Parathyroid adenoma (tissue), 2 donors: ENCODE measurements around the gene INPPL1.
"Not testable (repeated sequence)": the region's sequence is repeated elsewhere in the genome, so short reads cannot be mapped to it uniquely, and the experiment has no call there.

Experiments
- H2AFZ ChIP-seq: fragments of 300-600 bp; sonication (generic); one replicate; pipeline ENCODE4 v1.7.0; 2017; ENCODE audit warnings: antibody characterized with exemption, mild to moderate bottlenecking
- H3K27ac ChIP-seq: fragments of 300-600 bp; sonication (generic); one replicate; pipeline ENCODE4 v1.7.0; 2017
- H3K27me3 ChIP-seq: fragments of 300-600 bp; sonication (generic); one replicate; pipeline ENCODE4 v1.7.0; 2017; ENCODE audit warnings: low read length; ENCODE audit not compliant: control insufficient read depth, insufficient read depth
- H3K36me3 ChIP-seq: fragments of 300-600 bp; sonication (generic); one replicate; pipeline ENCODE4 v1.7.0; 2017; ENCODE audit warnings: low read length; ENCODE audit not compliant: control insufficient read depth, insufficient read depth
- H3K4me1 ChIP-seq: fragments of 300-600 bp; sonication (generic); one replicate; pipeline ENCODE4 v1.7.0; 2017; ENCODE audit warnings: control low read depth
- H3K4me2 ChIP-seq: fragments of 300-600 bp; sonication (generic); one replicate; pipeline ENCODE4 v1.7.0; 2017; ENCODE audit warnings: low read length
- H3K4me3 ChIP-seq: fragments of 300-600 bp; sonication (generic); one replicate; pipeline ENCODE4 v1.7.0; 2017; ENCODE audit warnings: low read depth, low read length
- H3K79me2 ChIP-seq: fragments of 300-600 bp; sonication (generic); one replicate; pipeline ENCODE4 v1.7.0; 2017; ENCODE audit warnings: control low read depth
- H3K9ac ChIP-seq: fragments of 300-600 bp; sonication (generic); one replicate; pipeline ENCODE4 v1.7.0; 2017; ENCODE audit warnings: mild to moderate bottlenecking
- H3K9me3 ChIP-seq: fragments of 300-600 bp; sonication (generic); one replicate; pipeline ENCODE4 v1.7.0; 2017; ENCODE audit warnings: low read length; ENCODE audit not compliant: control insufficient read depth
- TF ChIP-seq, protein P1 (sequence below): fragments of 300-600 bp; sonication (generic); IDR thresholded peaks from one replicate; pipeline ENCODE4 v1.7.0; 2017; ENCODE audit warnings: antibody characterized with exemption, mild to moderate bottlenecking
- donor health status: primary hyperparathyroidism.

INPPL1 gene

GRCh38 chr11:72257570-72257969 is 33.0 kb downstream of the INPPL1 start:
- no peak overlapping the region for H3K4me3 ChIP-seq
- no peak overlapping the region for H2AFZ ChIP-seq
- TF ChIP-seq, protein P1, sequence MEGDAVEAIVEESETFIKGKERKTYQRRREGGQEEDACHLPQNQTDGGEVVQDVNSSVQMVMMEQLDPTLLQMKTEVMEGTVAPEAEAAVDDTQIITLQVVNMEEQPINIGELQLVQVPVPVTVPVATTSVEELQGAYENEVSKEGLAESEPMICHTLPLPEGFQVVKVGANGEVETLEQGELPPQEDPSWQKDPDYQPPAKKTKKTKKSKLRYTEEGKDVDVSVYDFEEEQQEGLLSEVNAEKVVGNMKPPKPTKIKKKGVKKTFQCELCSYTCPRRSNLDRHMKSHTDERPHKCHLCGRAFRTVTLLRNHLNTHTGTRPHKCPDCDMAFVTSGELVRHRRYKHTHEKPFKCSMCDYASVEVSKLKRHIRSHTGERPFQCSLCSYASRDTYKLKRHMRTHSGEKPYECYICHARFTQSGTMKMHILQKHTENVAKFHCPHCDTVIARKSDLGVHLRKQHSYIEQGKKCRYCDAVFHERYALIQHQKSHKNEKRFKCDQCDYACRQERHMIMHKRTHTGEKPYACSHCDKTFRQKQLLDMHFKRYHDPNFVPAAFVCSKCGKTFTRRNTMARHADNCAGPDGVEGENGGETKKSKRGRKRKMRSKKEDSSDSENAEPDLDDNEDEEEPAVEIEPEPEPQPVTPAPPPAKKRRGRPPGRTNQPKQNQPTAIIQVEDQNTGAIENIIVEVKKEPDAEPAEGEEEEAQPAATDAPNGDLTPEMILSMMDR: no peak

DNA sequence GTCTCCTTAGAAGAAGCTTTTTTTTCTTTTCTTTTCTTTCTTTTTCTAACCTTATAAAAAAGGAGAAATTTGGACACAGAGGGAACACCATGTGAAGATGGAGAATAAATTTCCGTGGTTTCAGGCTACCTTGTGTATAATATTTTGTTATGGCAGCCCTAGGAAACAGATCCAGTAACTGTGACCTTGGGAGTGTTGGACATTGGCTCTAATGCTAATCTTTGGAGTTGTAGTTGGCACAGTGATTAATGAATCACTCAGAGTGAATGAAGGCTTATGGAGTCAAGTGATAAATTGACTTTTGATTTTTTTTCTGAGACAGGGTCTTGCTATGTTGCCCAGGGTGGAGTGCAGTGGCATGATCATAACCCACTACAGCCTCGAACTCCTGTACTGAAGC is 34.9 kb downstream of the INPPL1 start:
- Histone ChIP-seq H3K4me3 (no peak overlapping the region), H3K9me3 (no peaks in the 10 kb centered on the region), H3K36me3 (no peaks in the 10 kb centered on the region), H3K4me2 (no peak overlapping the region), H3K27ac (no peak overlapping the region), H3K4me1 (no peaks in the 10 kb centered on the region), H3K27me3 (no peaks in the 10 kb centered on the region), H2AFZ (no peak overlapping the region), H3K9ac (no peak overlapping the region), H3K79me2 (no peaks in the 10 kb centered on the region)
- TF ChIP-seq, protein P1: no peak

More at GRCh38 chr11:72257570-72257969, 33.0 kb downstream of the INPPL1 start:
- Histone ChIP-seq H3K36me3 (no peaks in the 10 kb centered on the region), H3K27ac (no peak overlapping the region), H3K9ac (no peak overlapping the region), H3K79me2 (no peaks in the 10 kb centered on the region), H3K4me1 (no peaks in the 10 kb centered on the region), H3K27me3 (no peaks in the 10 kb centered on the region), H3K4me2 (no peak overlapping the region), H3K9me3 (no peaks in the 10 kb centered on the region)

GRCh38 chr11:72260574-72260973 is 36.0 kb downstream of the INPPL1 start:
- H3K79me2 ChIP-seq: no peaks in the 10 kb centered on the region
- H3K27me3 ChIP-seq: no peaks in the 10 kb centered on the region
- TF ChIP-seq, protein P1: no peak
- H3K9me3 ChIP-seq: no peaks in the 10 kb centered on the region
- no peaks in the 10 kb centered on the region for H3K36me3 ChIP-seq
- no peak overlapping the region for H3K9ac ChIP-seq
- no peak overlapping the region for H3K4me3 ChIP-seq
- H3K27ac ChIP-seq: no peak overlapping the region
- no peak overlapping the region for H3K4me2 ChIP-seq
- H2AFZ ChIP-seq: no peak overlapping the region
- H3K4me1 ChIP-seq: no peaks in the 10 kb centered on the region

- Histone ChIP-seq H3K27me3 (no peaks in the 10 kb centered on the region), H3K4me3 (no peak overlapping the region), H3K9me3 (no peaks in the 10 kb centered on the region), H3K9ac (no peak overlapping the region), H3K79me2 (no peaks in the 10 kb centered on the region), H3K36me3 (no peaks in the 10 kb centered on the region), H3K4me1 (no peaks in the 10 kb centered on the region), H2AFZ (no peak overlapping the region), H3K27ac (no peak overlapping the region), H3K4me2 (no peak overlapping the region)
- TF ChIP-seq, protein P1: no peak
Observed at GRCh38 chr11:72263361-72263760, 38.8 kb downstream of the INPPL1 start.

- Histone ChIP-seq H3K27me3 (no peaks in the 10 kb centered on the region), H3K9ac (no peak overlapping the region), H2AFZ (no peak overlapping the region), H3K4me1 (no peaks in the 10 kb centered on the region), H3K79me2 (no peaks in the 10 kb centered on the region), H3K27ac (no peak overlapping the region), H3K36me3 (no peaks in the 10 kb centered on the region), H3K9me3 (no peaks in the 10 kb centered on the region), H3K4me2 (no peak overlapping the region), H3K4me3 (no peak overlapping the region)
- TF ChIP-seq, protein P1: no peak
Observed at GRCh38 chr11:72265951-72266350, 41.4 kb downstream of the INPPL1 start.

DNA sequence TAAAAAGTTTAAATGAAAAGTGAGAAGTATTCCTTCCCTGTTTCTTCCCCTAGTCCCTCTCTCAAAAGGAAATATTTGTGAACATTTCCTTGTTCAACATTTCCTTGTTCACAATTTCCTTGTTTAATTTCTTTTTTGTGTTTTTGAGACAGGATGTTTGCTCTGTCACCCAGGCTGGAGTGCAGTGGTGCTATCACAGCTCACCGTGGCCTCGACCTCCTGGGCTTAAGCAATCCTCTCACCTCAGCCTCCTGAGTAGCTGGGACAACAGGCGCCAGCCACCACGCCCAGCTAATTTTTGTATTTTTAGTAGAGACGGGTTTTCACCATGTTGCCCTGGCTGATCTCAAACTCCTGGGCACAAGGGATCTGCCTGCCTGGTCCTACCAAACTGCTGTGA is 42.4 kb downstream of the INPPL1 start:
- H3K4me3 ChIP-seq, H3K9me3 ChIP-seq, H3K4me2 ChIP-seq, H2AFZ ChIP-seq, H3K27ac ChIP-seq, H3K79me2 ChIP-seq, H3K27me3 ChIP-seq, H3K36me3 ChIP-seq, H3K4me1 ChIP-seq, H3K9ac ChIP-seq: not testable (repeated sequence)
